ENCODE data around the gene AUH.

AUH gene

DNA sequence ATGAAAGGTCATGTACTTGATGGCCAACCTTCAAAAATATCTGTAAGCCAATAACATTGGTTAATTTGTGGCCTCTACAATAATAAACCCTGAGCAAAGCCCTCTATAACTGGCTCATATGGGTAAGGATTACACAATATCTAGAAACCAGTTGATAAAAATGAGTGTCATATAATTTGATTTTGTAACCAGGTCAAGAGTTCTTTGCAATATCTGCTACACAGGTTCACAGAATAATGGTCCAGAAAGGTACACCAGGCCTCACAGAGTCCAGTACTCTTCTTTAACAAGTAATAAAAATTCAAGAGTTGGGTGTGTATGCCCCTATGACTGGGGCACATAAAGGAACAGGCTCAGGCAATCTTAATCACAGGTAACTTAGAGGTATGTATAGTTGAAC, 95.3 kb downstream of the AUH start:
- Histone ChIP-seq H3K9me3 (ENCODE audit: control insufficient read depth, low read length) (no peaks in the 10 kb centered on the region), H3K4me3 (ENCODE audit: insufficient read depth, low read depth, low read length, poor library complexity, severe bottlenecking) (no peak overlapping the region), H3K27me3 (replicated peaks; ENCODE audit: control insufficient read depth, insufficient read depth, low read length, poor library complexity, severe bottlenecking) (no peaks in the 10 kb centered on the region), H3K4me1 (ENCODE audit: control insufficient read depth, insufficient read depth, low read length, poor library complexity, severe bottlenecking) (no peaks in the 10 kb centered on the region), H3K27ac (ENCODE audit: insufficient read depth, low read length, poor library complexity, severe bottlenecking) (no peak overlapping the region), H3K36me3 (ENCODE audit: control insufficient read depth, insufficient read depth, low read length) (no peaks in the 10 kb centered on the region)
- DNase-seq: no peak

DNA sequence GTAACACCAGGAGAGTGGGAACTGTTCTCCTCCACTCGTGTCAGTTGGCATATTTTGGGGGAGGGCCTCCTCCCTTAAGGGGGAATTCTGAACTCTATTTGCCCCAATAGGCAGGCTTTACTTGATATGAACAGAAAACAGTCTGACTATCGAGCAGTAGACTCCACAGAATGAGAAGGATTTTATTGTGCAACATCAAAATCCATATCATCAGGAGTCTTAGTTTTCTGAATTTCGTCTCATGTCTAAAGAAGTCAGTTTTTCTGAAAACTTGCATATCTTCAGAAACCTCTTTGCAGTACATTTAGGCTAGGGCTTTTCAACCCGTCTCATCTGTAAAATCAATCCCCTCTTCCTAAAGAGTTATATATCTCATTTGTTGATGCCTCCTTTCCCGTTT, 96.2 kb downstream of the AUH start:
- H3K9me3 ChIP-seq (ENCODE audit: control insufficient read depth, low read length): no peaks in the 10 kb centered on the region
- no peaks in the 10 kb centered on the region for H3K27me3 ChIP-seq (replicated peaks; ENCODE audit: control insufficient read depth, insufficient read depth, low read length, poor library complexity, severe bottlenecking)
- DNase-seq: no peak
- H3K27ac ChIP-seq (ENCODE audit: insufficient read depth, low read length, poor library complexity, severe bottlenecking): no peak overlapping the region
- no peak overlapping the region for H3K4me3 ChIP-seq (ENCODE audit: insufficient read depth, low read depth, low read length, poor library complexity, severe bottlenecking)
- H3K36me3 ChIP-seq (ENCODE audit: control insufficient read depth, insufficient read depth, low read length): no peaks in the 10 kb centered on the region
- no peaks in the 10 kb centered on the region for H3K4me1 ChIP-seq (ENCODE audit: control insufficient read depth, insufficient read depth, low read length, poor library complexity, severe bottlenecking)

DNA sequence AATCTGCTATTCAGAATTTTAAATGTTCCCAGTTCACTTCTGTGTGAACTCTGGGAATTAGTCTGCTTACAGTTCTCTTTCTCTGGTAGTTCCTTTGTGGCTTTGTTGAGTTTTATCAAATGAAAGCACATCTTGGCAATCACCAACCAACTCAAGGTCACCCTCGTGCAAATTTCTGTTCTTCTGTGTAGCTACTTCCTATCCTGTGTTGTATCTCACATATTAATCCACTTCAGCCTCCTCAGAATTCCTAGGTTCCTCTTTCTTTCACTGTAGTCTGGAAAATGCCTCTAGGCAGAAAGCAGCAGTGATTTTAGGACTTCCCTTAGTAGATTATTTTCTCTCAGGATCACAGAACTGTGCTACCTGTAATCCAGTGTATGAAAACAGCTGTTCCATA, 100.3 kb downstream of the AUH start:
- Histone ChIP-seq H3K9me3 (ENCODE audit: control insufficient read depth, low read length) (no peaks in the 10 kb centered on the region), H3K27ac (ENCODE audit: insufficient read depth, low read length, poor library complexity, severe bottlenecking) (no peak overlapping the region), H3K4me1 (ENCODE audit: control insufficient read depth, insufficient read depth, low read length, poor library complexity, severe bottlenecking) (no peaks in the 10 kb centered on the region), H3K36me3 (ENCODE audit: control insufficient read depth, insufficient read depth, low read length) (no peaks in the 10 kb centered on the region), H3K4me3 (ENCODE audit: insufficient read depth, low read depth, low read length, poor library complexity, severe bottlenecking) (no peak overlapping the region), H3K27me3 (replicated peaks; ENCODE audit: control insufficient read depth, insufficient read depth, low read length, poor library complexity, severe bottlenecking) (no peaks in the 10 kb centered on the region)
- no peak for DNase-seq

DNA sequence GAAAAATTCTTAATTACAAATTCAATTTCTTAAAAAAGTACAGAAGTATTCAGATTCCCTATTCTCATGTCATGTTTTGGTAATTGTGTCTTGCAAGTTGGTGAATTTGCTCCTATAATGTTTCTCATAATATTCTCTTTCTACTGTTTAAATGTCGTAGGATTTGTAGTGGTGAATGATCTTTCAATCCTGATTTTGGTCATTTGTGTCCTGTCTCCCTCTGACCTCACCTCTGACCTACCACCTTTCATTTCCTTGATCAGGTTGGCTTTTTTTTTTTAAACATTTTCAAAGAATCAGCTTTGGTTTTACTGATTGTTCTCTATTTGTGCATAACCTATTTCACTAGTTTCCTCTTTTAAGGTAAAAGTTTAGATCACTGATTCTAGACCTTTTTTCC, 102.6 kb downstream of the AUH start:
- Histone ChIP-seq H3K27me3 (replicated peaks; ENCODE audit: control insufficient read depth, insufficient read depth, low read length, poor library complexity, severe bottlenecking) (no peaks in the 10 kb centered on the region), H3K4me1 (ENCODE audit: control insufficient read depth, insufficient read depth, low read length, poor library complexity, severe bottlenecking) (no peaks in the 10 kb centered on the region), H3K27ac (ENCODE audit: insufficient read depth, low read length, poor library complexity, severe bottlenecking) (no peak overlapping the region), H3K36me3 (ENCODE audit: control insufficient read depth, insufficient read depth, low read length) (no peaks in the 10 kb centered on the region), H3K9me3 (ENCODE audit: control insufficient read depth, low read length) (no peaks in the 10 kb centered on the region), H3K4me3 (ENCODE audit: insufficient read depth, low read depth, low read length, poor library complexity, severe bottlenecking) (no peak overlapping the region)
- no peak for DNase-seq

DNA sequence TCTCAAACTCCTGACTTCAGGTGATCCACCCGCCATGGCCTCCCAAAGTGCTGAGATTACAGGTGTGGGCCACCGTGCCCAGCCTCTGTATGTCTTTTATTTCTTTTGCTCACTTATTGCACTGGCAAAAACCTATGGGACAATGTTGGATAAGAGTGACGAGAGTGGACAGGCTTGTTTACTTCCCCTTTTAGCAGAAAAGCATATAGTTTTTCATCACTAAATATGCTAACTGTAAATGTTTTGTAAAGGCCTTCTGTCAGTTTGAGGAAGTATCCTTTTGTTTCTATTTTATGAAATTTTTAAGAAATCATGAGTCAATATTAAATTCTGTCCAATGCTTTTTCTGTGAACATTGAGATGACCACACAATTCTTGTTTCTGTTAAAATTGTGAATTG, 103.3 kb downstream of the AUH start:
- no peaks in the 10 kb centered on the region for H3K9me3 ChIP-seq (ENCODE audit: control insufficient read depth, low read length)
- no peak for DNase-seq
- H3K27me3 ChIP-seq (replicated peaks; ENCODE audit: control insufficient read depth, insufficient read depth, low read length, poor library complexity, severe bottlenecking): no peaks in the 10 kb centered on the region
- no peaks in the 10 kb centered on the region for H3K4me1 ChIP-seq (ENCODE audit: control insufficient read depth, insufficient read depth, low read length, poor library complexity, severe bottlenecking)
- no peak overlapping the region for H3K27ac ChIP-seq (ENCODE audit: insufficient read depth, low read length, poor library complexity, severe bottlenecking)
- no peaks in the 10 kb centered on the region for H3K36me3 ChIP-seq (ENCODE audit: control insufficient read depth, insufficient read depth, low read length)
- H3K4me3 ChIP-seq (ENCODE audit: insufficient read depth, low read depth, low read length, poor library complexity, severe bottlenecking): no peak overlapping the region

DNA sequence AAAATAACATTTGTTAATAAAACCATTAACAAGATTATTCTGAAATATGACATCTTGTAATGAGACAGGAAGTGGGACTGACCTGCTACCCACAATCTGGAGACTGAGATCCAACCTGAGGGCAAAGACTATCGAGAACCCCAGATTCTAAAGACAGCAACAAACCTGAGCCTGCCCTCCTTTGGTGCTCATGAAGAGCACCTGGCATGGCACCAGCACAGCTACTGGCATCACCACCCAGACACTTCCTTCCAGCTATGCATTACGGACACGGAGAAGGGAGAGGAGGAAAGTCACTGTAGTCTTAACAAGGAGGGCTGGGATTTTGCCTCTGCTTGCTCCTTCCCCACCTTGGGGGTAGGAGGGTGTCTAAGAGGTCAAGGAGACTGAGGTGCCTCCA, 105.5 kb downstream of the AUH start:
- Histone ChIP-seq H3K4me3 (ENCODE audit: insufficient read depth, low read depth, low read length, poor library complexity, severe bottlenecking) (no peak overlapping the region), H3K36me3 (ENCODE audit: control insufficient read depth, insufficient read depth, low read length) (no peaks in the 10 kb centered on the region), H3K4me1 (ENCODE audit: control insufficient read depth, insufficient read depth, low read length, poor library complexity, severe bottlenecking) (no peaks in the 10 kb centered on the region), H3K27ac (ENCODE audit: insufficient read depth, low read length, poor library complexity, severe bottlenecking) (no peak overlapping the region), H3K9me3 (ENCODE audit: control insufficient read depth, low read length) (no peaks in the 10 kb centered on the region), H3K27me3 (replicated peaks; ENCODE audit: control insufficient read depth, insufficient read depth, low read length, poor library complexity, severe bottlenecking) (no peaks in the 10 kb centered on the region)
- DNase-seq: no peak

DNA sequence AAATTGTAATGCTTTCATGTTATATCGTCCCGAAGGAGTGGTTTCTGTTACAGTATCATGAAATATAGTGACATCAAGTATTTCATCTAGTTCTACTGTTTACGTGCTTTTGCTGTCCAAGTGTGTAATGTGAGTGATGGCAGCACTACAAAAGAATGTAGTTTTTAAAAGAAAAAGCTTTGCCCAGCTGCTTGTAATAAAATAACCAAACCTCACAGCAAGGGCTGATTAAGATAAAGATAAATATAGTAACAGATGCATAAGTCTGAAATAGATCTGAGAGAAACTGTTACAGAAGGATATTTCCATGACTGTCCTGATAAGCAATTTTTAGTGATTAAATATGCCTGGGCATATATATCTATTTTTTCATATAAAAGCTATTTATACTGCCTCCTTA, 106.4 kb downstream of the AUH start:
- DNase-seq: no peak
- H3K4me3 ChIP-seq (ENCODE audit: insufficient read depth, low read depth, low read length, poor library complexity, severe bottlenecking): no peak overlapping the region

DNA sequence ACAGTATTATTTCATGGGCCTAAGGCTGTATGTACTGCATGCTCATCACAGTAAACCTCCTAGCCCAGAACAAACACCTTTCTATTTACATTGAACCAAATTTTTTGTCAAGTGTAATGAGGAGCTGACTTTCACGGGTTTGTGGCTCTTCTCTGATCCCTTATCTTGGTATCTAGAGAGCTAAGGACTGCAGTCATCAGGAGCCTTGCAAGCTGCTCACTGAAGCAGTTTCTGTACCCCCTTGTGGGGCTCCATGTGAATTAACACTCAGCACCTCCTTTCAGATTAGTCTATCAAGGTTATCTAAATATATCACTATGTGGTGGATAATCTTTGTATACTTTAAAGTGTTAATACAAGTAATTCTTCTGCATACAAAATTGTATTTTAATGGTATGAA, 108.2 kb downstream of the AUH start:
- Histone ChIP-seq H3K4me3 (ENCODE audit: insufficient read depth, low read depth, low read length, poor library complexity, severe bottlenecking) (no peak overlapping the region), H3K9me3 (ENCODE audit: control insufficient read depth, low read length) (no peaks in the 10 kb centered on the region), H3K4me1 (ENCODE audit: control insufficient read depth, insufficient read depth, low read length, poor library complexity, severe bottlenecking) (no peaks in the 10 kb centered on the region), H3K27me3 (replicated peaks; ENCODE audit: control insufficient read depth, insufficient read depth, low read length, poor library complexity, severe bottlenecking) (no peaks in the 10 kb centered on the region), H3K36me3 (ENCODE audit: control insufficient read depth, insufficient read depth, low read length) (no peaks in the 10 kb centered on the region), H3K27ac (ENCODE audit: insufficient read depth, low read length, poor library complexity, severe bottlenecking) (no peak overlapping the region)
- no peak for DNase-seq

More for the DNA sequence above, 106.4 kb downstream of the AUH start:
- H3K36me3 ChIP-seq (ENCODE audit: control insufficient read depth, insufficient read depth, low read length): no peaks in the 10 kb centered on the region
- H3K27me3 ChIP-seq (replicated peaks; ENCODE audit: control insufficient read depth, insufficient read depth, low read length, poor library complexity, severe bottlenecking): no peaks in the 10 kb centered on the region
- H3K4me1 ChIP-seq (ENCODE audit: control insufficient read depth, insufficient read depth, low read length, poor library complexity, severe bottlenecking): no peaks in the 10 kb centered on the region
- H3K27ac ChIP-seq (ENCODE audit: insufficient read depth, low read length, poor library complexity, severe bottlenecking): no peak overlapping the region
- no peaks in the 10 kb centered on the region for H3K9me3 ChIP-seq (ENCODE audit: control insufficient read depth, low read length)

DNA sequence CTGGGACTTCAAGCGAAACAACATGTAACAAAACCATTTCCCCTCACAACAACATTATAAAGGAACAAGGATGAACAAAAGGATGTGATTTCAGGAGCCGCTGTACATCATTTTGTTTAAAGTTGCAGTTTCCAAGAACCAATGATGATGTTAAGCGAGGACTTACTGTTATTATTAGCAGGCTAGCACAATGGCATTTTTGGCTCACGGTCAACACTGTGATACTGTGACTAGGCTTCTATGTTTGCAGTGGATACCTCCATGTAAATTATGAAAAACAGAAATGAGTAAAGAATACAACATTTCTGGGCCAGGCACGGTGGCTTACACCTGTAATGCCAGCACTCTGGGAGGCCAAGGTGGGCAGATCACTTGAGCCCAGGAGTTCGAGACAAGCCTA, 113.0 kb downstream of the AUH start:
- no peaks in the 10 kb centered on the region for H3K36me3 ChIP-seq (ENCODE audit: control insufficient read depth, insufficient read depth, low read length)
- H3K27me3 ChIP-seq (replicated peaks; ENCODE audit: control insufficient read depth, insufficient read depth, low read length, poor library complexity, severe bottlenecking): no peaks in the 10 kb centered on the region
- H3K4me1 ChIP-seq (ENCODE audit: control insufficient read depth, insufficient read depth, low read length, poor library complexity, severe bottlenecking): no peaks in the 10 kb centered on the region
- H3K9me3 ChIP-seq (ENCODE audit: control insufficient read depth, low read length): no peaks in the 10 kb centered on the region
- no peak overlapping the region for H3K4me3 ChIP-seq (ENCODE audit: insufficient read depth, low read depth, low read length, poor library complexity, severe bottlenecking)
- DNase-seq: no peak
- H3K27ac ChIP-seq (ENCODE audit: insufficient read depth, low read length, poor library complexity, severe bottlenecking): no peak overlapping the region

DNA sequence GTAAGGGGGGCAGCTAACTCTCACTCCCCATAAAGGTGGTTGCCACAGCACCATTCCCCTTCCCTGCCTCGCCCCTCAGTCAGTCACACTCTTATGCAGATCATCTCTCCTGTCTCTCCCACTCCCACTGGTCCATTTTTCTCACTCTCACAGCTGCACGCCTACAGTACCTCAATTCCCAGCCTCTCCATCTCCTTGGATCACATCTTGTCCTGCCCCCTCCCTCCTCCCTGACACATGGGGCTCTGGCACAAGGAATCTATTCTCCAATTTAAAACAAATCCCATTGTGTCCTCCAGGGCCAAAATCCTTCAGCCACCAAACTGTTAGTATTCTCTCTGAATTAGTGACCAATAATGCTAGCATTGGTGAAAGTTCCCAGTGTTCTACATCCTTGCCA, 114.4 kb downstream of the AUH start:
- no peaks in the 10 kb centered on the region for H3K36me3 ChIP-seq (ENCODE audit: control insufficient read depth, insufficient read depth, low read length)
- no peaks in the 10 kb centered on the region for H3K27me3 ChIP-seq (replicated peaks; ENCODE audit: control insufficient read depth, insufficient read depth, low read length, poor library complexity, severe bottlenecking)
- H3K9me3 ChIP-seq (ENCODE audit: control insufficient read depth, low read length): no peaks in the 10 kb centered on the region
- no peak overlapping the region for H3K4me3 ChIP-seq (ENCODE audit: insufficient read depth, low read depth, low read length, poor library complexity, severe bottlenecking)
- DNase-seq: no peak
- no peak overlapping the region for H3K27ac ChIP-seq (ENCODE audit: insufficient read depth, low read length, poor library complexity, severe bottlenecking)
- H3K4me1 ChIP-seq (ENCODE audit: control insufficient read depth, insufficient read depth, low read length, poor library complexity, severe bottlenecking): no peaks in the 10 kb centered on the region

DNA sequence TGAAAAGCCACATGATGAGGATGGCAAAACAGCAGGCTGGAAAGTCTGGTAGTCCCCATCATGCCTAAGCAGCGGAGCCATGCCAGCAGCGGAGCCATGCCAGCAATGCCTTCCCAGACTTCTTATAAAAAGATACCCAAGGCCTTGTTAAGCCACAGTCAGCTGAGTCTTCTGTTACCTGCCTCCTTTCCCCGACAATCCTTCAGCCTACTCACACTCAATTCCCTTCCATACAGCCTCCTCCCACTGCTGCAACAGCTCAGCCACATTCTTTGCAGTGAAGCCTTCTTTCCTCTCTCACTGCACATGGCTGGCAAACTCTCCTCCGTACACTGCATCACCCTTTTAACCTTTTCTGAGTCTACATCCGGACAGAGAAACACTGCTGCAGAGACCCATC, 114.9 kb downstream of the AUH start:
- DNase-seq: no peak
- Histone ChIP-seq H3K9me3 (ENCODE audit: control insufficient read depth, low read length) (no peaks in the 10 kb centered on the region), H3K4me3 (ENCODE audit: insufficient read depth, low read depth, low read length, poor library complexity, severe bottlenecking) (no peak overlapping the region)

More for the DNA sequence above, 114.9 kb downstream of the AUH start:
- Histone ChIP-seq H3K36me3 (ENCODE audit: control insufficient read depth, insufficient read depth, low read length) (no peaks in the 10 kb centered on the region), H3K27me3 (replicated peaks; ENCODE audit: control insufficient read depth, insufficient read depth, low read length, poor library complexity, severe bottlenecking) (no peaks in the 10 kb centered on the region), H3K27ac (ENCODE audit: insufficient read depth, low read length, poor library complexity, severe bottlenecking) (no peak overlapping the region), H3K4me1 (ENCODE audit: control insufficient read depth, insufficient read depth, low read length, poor library complexity, severe bottlenecking) (no peaks in the 10 kb centered on the region)

All from effector memory CD4-positive, alpha-beta T cell (primary cell).